GM12878 (cell line): ENCODE data around the gene KIF23. TPM values are rescaled to one million over a fixed set of nuclear protein-coding genes. Genes with fewer than 3 reads are reported as not detected.

ENCODE experiments used
- BRCA1 ChIP-seq: IDR thresholded peaks from 2 replicates; pipeline ENCODE4 v1.6.1; 2011; ENCODE audit warnings: low read depth, low read length, improper control_type of control experiment
- MAX ChIP-seq: IDR thresholded peaks from 2 replicates; pipeline ENCODE4 v1.6.1; 2012; ENCODE audit warnings: low read depth, low read length, improper control_type of control experiment
- MLLT1 ChIP-seq: fragments of 450-650 bp; IDR thresholded peaks from 2 replicates; pipeline ENCODE4 v1.6.1; 2016; ENCODE audit warnings: mild to moderate bottlenecking
- MYC ChIP-seq: IDR thresholded peaks from 2 replicates; pipeline ENCODE4 v1.6.1; 2011; ENCODE audit warnings: mild to moderate bottlenecking, low read length, moderate library complexity, inconsistent platforms; ENCODE audit not compliant: insufficient read depth, insufficient replicate concordance, insufficient read length, severe bottlenecking
- NBN ChIP-seq: fragments of 450-650 bp; IDR thresholded peaks from 2 replicates; pipeline ENCODE4 v1.6.1; 2016
- TAF1 ChIP-seq: IDR thresholded peaks from 2 replicates; pipeline ENCODE4 v1.6.1; 2011; ENCODE audit warnings: mild to moderate bottlenecking, low read depth, low read length, borderline replicate concordance
- ZBED1 ChIP-seq: IDR thresholded peaks from 2 replicates; pipeline ENCODE4 v1.6.1; 2016; ENCODE audit warnings: borderline replicate concordance
- ZNF687 ChIP-seq: fragments of 450-650 bp; IDR thresholded peaks from 2 replicates; pipeline ENCODE4 v1.6.1; 2017; ENCODE audit warnings: mild to moderate bottlenecking, moderate library complexity
- polyA plus RNA-seq, 11 experiments: library from polyadenylated mRNA; depleted of rRNA in 4 of 11; unstranded in 6 of 11; stranded (reverse) in 5 of 11; fragments of >200 nt; fragmentation: Nextera tagmentation in 4 of 11; fragmentation: Illumina TruSeq in 1 of 11; extraction: Ambion mirVana in 4 of 11; extraction: Trizol in 1 of 11; gene quantifications; 1 replicate in 1 of 11; 2 replicates in 10 of 11; pipeline versions ENCODE4 v1.2.1 to v1.2.3, GENCODE V29; 2011 to 2016; ENCODE audit warnings: inconsistent platforms in 2 of 11, missing spikeins in 2 of 11, low read depth in 1 of 11
- total RNA-seq, 4 experiments: library from RNA; depleted of rRNA in 3 of 4; stranded (reverse); fragments of >200 nt in 3 of 4; fragmentation: Illumina TruSeq in 1 of 4; extraction: Trizol in 1 of 4; gene quantifications; 2 replicates each; pipeline versions ENCODE4 v1.2.1 to v1.2.3, GENCODE V29; 2013 to 2021
- TF ChIP-seq, protein P1 (sequence below): fragments of 450-650 bp; IDR thresholded peaks from 2 replicates; pipeline ENCODE4 v1.6.1; 2017; ENCODE audit warnings: mild to moderate bottlenecking, moderate library complexity
- TF ChIP-seq, protein P2 (sequence below): fragments of 450-650 bp; formaldehyde crosslinking; IDR thresholded peaks from 2 replicates; pipeline ENCODE4 v1.4.0; 2020; ENCODE audit warnings: mild to moderate bottlenecking, moderate library complexity
- TF ChIP-seq, protein P3 (sequence below): fragments of 450-650 bp; IDR thresholded peaks from 2 replicates; pipeline ENCODE4 v1.6.1; 2017; ENCODE audit warnings: antibody characterized with exemption, mild to moderate bottlenecking, moderate library complexity

Gene KIF23
- total and polyA plus RNA-seq, 10 of the 15 experiments (the other 5 are each of a cell fraction or from before 2014, with no cell fraction given): 28.0 to 62.5 (median 46.6) TPM

GRCh38 chr15:69462493-69463181 is 48.5 kb downstream of the KIF23 start (continued):
- TF ChIP-seq, protein P1, sequence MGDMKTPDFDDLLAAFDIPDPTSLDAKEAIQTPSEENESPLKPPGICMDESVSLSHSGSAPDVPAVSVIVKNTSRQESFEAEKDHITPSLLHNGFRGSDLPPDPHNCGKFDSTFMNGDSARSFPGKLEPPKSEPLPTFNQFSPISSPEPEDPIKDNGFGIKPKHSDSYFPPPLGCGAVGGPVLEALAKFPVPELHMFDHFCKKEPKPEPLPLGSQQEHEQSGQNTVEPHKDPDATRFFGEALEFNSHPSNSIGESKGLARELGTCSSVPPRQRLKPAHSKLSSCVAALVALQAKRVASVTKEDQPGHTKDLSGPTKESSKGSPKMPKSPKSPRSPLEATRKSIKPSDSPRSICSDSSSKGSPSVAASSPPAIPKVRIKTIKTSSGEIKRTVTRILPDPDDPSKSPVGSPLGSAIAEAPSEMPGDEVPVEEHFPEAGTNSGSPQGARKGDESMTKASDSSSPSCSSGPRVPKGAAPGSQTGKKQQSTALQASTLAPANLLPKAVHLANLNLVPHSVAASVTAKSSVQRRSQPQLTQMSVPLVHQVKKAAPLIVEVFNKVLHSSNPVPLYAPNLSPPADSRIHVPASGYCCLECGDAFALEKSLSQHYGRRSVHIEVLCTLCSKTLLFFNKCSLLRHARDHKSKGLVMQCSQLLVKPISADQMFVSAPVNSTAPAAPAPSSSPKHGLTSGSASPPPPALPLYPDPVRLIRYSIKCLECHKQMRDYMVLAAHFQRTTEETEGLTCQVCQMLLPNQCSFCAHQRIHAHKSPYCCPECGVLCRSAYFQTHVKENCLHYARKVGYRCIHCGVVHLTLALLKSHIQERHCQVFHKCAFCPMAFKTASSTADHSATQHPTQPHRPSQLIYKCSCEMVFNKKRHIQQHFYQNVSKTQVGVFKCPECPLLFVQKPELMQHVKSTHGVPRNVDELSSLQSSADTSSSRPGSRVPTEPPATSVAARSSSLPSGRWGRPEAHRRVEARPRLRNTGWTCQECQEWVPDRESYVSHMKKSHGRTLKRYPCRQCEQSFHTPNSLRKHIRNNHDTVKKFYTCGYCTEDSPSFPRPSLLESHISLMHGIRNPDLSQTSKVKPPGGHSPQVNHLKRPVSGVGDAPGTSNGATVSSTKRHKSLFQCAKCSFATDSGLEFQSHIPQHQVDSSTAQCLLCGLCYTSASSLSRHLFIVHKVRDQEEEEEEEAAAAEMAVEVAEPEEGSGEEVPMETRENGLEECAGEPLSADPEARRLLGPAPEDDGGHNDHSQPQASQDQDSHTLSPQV: no peak
- 0 out of 2 replicates have a peak, but pooled peaks have one; percentile 31 for TF ChIP-seq MLLT1
- no peak for TF ChIP-seq ZBED1
- 0 out of 2 replicates have a peak, but pooled peaks have one; percentile 21 for TF ChIP-seq MAX
- TF ChIP-seq ZNF687: peak; percentile 78
- TF ChIP-seq BRCA1: no peak
- no peak for TF ChIP-seq MYC
- TF ChIP-seq NBN: peak; percentile 29; the same call in 1 of the 2 replicates
- TF ChIP-seq TAF1: no peak; the same call in 1 of the 2 replicates
- TF ChIP-seq, protein P2, sequence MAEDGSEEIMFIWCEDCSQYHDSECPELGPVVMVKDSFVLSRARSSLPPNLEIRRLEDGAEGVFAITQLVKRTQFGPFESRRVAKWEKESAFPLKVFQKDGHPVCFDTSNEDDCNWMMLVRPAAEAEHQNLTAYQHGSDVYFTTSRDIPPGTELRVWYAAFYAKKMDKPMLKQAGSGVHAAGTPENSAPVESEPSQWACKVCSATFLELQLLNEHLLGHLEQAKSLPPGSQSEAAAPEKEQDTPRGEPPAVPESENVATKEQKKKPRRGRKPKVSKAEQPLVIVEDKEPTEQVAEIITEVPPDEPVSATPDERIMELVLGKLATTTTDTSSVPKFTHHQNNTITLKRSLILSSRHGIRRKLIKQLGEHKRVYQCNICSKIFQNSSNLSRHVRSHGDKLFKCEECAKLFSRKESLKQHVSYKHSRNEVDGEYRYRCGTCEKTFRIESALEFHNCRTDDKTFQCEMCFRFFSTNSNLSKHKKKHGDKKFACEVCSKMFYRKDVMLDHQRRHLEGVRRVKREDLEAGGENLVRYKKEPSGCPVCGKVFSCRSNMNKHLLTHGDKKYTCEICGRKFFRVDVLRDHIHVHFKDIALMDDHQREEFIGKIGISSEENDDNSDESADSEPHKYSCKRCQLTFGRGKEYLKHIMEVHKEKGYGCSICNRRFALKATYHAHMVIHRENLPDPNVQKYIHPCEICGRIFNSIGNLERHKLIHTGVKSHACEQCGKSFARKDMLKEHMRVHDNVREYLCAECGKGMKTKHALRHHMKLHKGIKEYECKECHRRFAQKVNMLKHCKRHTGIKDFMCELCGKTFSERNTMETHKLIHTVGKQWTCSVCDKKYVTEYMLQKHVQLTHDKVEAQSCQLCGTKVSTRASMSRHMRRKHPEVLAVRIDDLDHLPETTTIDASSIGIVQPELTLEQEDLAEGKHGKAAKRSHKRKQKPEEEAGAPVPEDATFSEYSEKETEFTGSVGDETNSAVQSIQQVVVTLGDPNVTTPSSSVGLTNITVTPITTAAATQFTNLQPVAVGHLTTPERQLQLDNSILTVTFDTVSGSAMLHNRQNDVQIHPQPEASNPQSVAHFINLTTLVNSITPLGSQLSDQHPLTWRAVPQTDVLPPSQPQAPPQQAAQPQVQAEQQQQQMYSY (CRISPR knock-in tag): no peak
- TF ChIP-seq, protein P3, sequence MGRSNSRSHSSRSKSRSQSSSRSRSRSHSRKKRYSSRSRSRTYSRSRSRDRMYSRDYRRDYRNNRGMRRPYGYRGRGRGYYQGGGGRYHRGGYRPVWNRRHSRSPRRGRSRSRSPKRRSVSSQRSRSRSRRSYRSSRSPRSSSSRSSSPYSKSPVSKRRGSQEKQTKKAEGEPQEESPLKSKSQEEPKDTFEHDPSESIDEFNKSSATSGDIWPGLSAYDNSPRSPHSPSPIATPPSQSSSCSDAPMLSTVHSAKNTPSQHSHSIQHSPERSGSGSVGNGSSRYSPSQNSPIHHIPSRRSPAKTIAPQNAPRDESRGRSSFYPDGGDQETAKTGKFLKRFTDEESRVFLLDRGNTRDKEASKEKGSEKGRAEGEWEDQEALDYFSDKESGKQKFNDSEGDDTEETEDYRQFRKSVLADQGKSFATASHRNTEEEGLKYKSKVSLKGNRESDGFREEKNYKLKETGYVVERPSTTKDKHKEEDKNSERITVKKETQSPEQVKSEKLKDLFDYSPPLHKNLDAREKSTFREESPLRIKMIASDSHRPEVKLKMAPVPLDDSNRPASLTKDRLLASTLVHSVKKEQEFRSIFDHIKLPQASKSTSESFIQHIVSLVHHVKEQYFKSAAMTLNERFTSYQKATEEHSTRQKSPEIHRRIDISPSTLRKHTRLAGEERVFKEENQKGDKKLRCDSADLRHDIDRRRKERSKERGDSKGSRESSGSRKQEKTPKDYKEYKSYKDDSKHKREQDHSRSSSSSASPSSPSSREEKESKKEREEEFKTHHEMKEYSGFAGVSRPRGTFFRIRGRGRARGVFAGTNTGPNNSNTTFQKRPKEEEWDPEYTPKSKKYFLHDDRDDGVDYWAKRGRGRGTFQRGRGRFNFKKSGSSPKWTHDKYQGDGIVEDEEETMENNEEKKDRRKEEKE: no peak
